T-helper 1 cell treated with Interleukin-12 subunit alpha and Interleukin-12 subunit beta and Interleukin-4 antibody, amounts not matched to agents 30 ng/mL and 1 ng/mL, for 36 hours (primary cell): ENCODE measurements around the gene DIP2C. TPM values are rescaled to one million over a fixed set of nuclear protein-coding genes. Genes with fewer than 3 reads are reported as not detected.
"Not testable (repeated sequence)": the region's sequence is repeated elsewhere in the genome, so short reads cannot be mapped to it uniquely, and the experiment has no call there.

Experiments
- intact Hi-C: fragments of 100-400 bp; cut with micrococcal nuclease; formaldehyde crosslinking; loops from one replicate; pipeline ENCODE4 v1.15.1; 2024
- total RNA-seq: library from RNA; stranded (reverse); gene quantifications from 2 replicates; pipeline ENCODE4 v1.2.3, GENCODE V29; 2022

The DIP2C gene
- total RNA-seq, 1 donor from 2014 or later: 2.8 TPM

- intact Hi-C loops: no loop called here
Measured at GRCh38 chr10:336247-336646, 353.2 kb downstream of the DIP2C start.

DNA sequence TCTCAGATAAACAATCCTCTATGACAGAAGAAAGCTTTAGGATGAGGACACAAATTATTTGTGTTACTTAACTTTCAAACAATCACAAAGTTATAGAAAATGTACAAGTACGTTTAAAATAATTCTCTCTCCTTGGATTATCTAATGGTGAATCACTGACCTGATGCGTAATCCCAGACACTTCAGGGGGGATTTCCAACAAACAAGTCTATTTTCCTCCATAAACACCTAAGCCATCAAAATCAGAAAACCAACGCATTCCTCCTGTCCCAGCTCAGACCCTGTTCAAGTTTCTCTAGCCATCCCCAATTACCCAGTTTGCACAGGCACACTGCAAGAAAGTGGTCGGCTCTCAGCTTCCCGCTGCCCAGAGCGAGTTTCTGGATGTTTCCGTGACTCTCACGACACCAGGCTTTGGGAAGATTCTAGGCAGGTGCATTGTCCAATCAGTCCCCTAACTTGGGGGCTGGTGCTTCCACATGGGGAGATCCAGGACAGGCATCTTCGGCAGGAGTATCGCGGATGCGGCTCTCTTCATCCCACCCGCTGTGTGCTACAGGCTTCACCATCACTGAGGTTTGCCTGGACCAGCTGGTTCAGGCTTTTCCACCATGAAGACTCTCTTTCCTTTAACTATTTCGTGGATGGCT, 354.2 kb downstream of the DIP2C start:
- intact Hi-C loops: no loop called here

- intact Hi-C loops: no loop called here
Measured at GRCh38 chr10:331186-331585, 358.3 kb downstream of the DIP2C start.

- intact Hi-C loops: no loop called here
Measured at GRCh38 chr10:329361-330099, 359.9 kb downstream of the DIP2C start.

DNA sequence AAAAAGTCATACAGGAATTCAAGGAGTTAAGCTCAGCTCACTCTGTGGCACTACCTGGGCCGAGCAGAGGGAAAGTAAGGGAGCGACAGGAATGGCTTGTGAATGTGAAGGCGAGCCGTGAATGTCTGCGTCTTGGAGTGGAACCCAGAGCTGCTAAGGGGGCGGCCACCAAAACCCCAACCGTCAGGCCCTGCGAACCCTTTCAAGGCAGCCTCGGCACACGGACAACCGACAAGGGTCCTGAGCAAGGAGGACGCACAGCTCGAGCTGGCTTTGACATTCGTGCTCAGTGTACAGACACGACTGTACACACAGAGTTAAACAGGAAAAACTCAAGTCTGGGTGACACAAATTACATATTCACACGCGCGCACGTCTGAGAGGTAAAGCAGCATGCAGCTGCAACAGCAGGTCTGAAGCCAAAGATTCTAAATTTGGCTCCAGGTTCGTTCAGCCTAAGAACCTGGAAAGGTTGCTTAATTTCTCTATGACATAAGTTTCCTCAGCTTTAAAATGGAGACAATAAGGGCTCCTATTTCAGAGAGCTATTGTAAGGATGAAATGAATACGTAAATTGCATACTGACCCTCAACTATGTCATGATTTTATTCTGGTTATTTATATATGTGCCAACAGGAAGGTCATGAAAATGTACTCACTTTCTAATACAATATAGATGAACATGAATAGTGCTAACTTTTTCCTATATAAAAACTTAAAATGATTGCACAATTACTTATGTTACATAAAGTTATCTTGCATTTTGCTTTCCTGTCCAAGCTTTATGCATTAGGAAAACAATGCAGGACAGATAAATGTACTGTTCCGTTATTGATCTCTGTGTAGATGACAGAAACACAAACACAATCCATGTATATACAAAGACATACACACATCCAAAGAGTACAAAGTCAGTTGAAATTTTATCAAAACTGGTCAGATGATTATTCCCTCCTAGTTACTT, 361.3 kb downstream of the DIP2C start:
- intact Hi-C loops: no loop called here

DNA sequence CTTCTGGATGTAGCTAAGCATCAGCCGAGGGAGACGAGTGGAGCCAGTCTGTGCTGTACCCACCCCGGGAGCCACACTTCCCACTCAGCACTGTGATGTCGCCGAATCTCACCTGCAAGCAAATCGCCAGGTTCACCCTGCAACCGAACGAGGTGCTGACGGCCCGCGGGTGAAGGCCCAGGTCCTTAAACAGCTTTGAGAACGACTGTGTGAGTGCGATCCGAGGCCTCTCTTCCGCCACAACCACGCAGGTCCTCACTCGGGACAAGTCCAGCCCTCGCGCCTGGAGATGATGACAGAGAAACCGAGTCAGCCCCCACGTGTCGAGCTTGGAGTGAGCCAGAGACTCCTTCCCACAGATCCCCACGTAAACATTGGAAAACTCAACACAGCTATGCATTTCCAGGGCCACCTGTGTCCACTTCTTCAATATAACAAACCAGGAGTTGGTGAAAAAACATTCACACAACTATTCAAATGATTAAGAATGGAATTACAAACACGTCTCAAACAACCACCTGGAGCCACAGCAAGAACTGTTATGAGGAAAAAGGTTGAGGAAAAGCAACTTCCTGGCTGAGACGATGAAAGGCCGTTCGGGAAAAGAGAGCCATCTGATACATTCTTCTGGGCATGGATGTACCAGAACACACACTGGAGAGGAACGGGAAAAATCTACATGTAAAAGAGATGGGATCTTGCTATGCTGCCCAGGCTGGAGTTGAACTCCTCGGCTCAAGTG, 362.4 kb downstream of the DIP2C start:
- intact Hi-C loops: no loop called here

DNA sequence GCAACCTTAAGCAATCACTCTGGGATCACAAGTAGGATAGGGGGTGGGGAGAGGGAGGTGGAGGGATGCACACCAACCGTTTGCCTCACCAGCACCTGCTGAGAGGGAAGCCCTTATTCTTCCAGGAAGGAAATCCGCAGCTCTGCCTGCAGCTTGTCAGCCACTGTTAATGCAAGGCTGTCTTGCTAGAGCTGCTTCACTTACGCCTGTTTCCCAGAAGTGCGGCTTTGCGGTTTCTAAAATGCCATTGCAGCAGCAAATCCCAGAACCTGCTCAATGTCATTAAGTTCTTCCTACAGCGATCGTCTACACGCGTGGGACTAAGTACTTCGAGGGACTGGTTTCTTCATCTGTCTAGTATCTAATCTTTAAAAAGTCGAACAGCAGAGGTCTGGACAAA, 363.1 kb downstream of the DIP2C start:
- intact Hi-C loops: no loop called here

DNA sequence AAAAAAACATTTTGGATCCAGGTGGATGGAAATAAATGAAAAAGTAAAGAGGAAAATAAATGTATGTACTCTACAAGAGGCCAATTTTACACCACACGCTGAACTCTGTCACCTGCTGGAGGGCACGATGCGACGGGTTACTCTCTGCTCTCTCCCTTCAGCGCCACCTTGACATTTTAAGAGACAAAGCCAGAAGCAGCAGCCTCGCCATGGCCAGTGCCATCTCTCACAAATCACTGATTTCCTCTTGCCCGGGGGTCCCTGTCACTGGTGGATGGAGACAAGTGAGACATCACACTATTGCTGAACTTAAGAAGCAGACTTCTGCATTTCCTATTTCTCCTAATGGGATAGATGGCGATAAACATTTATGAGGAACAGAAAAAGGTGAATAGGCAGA, 364.2 kb downstream of the DIP2C start:
- intact Hi-C loops: no loop called here

DNA sequence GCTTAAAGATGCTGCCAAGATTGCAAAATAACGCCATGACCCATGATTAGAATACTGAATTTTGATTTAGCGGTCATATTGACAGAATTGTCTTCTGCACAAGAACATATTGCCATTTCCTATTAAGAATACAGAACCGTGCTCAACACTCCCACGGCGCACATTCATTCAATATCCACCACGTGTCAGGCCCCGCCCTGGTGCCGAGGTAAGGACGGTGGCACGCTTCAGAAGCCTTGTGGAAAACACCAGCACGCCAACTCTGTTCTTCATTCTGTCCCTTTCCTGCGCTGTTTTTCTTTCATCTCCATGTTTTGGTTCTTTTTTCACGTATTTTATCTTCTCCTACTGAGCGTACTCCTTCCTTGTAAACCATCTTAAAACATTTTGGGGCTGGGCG, 364.9 kb downstream of the DIP2C start:
- intact Hi-C loops: no loop called here

- intact Hi-C loops: no loop called here
Measured at GRCh38 chr10:323651-324293, 365.7 kb downstream of the DIP2C start.

- intact Hi-C loops: not testable (repeated sequence)
Measured at GRCh38 chr10:323046-323445, 366.4 kb downstream of the DIP2C start.

DNA sequence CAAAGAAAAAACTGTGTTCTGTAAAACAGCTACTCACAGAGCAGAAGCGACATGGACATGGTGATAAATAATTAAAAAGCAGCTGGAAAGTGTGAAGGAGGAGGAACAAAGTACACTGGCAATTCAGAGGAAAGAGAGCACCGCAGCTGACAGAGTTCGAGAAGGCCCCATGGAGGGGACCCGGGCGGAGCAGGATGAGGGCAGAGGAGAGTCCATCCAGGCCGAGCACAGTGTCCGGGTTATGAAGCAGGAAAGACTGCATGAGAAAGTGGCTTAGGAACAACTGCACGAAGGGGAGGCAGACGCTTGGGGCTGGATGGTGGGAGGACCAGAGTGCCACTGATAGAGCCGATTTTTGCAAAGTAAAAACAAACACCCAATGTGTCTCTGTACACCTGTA, 368.7 kb downstream of the DIP2C start:
- intact Hi-C loops: no loop called here

- intact Hi-C loops: no loop called here
Measured at GRCh38 chr10:317926-318325, 371.5 kb downstream of the DIP2C start.

GRCh38 chr10:317271-317769, 372.1 kb downstream of the DIP2C start:
- intact Hi-C loops: no loop called here

DNA sequence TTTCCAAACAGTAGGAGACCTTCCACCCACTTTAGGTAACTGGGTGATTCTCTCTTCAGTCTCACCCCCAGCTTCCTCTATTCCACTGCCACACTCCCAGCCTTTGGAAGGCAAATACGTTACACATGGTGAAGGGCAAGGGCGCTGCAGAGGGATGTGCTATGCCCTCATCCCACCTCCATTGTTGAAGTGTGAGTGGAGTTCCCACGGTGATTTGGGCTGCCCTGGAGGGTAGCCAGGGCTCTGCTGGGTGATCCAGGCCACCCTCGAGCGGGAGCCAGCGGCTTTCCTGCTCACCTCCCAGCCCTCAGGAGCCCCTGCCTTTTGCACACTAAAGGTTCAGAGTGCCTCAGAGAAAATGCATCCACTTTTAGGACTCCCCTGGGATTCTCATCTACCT, 373.1 kb downstream of the DIP2C start:
- intact Hi-C loops: no loop called here

- intact Hi-C loops: no loop called here
Measured at GRCh38 chr10:314871-315270, 374.6 kb downstream of the DIP2C start.

GRCh38 chr10:314381-314780, 375.1 kb downstream of the DIP2C start:
- intact Hi-C loops: no loop called here

DNA sequence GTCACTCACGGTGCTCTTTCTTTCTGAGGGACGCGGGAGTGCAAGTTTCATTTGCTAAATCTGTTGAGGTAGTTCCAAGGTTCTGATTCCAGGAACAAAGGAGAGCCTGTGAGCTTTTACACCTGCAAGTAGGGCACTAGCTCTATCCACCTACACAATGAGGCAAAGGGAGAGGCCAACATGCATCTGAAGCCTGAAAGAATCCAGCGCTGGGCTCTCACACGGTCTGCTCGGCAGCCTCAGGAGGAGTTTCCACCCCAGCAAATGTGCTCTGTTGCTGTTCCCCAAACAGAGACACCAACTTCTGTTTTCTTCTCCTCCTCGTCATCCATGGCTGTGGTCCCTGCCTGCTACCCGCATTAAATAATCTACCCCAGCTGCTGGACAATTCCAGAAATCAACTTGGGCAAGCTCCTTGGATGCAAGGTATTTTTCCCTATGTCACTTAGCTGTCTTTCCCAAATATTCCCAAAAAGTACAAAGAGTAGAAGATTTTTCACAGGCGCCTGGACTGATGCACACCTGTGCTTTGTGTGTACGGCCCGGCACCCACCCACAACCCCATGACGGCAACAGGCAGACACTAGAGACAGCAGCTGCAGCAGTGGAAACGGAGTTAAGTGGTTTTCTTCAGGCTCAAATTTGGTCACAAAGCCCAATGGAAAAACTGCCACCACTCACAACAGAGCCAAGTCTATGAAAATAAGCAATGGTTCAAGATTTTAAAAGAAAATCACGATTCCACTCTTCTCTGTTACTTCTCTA, 377.4 kb downstream of the DIP2C start:
- intact Hi-C loops: no loop called here

DNA sequence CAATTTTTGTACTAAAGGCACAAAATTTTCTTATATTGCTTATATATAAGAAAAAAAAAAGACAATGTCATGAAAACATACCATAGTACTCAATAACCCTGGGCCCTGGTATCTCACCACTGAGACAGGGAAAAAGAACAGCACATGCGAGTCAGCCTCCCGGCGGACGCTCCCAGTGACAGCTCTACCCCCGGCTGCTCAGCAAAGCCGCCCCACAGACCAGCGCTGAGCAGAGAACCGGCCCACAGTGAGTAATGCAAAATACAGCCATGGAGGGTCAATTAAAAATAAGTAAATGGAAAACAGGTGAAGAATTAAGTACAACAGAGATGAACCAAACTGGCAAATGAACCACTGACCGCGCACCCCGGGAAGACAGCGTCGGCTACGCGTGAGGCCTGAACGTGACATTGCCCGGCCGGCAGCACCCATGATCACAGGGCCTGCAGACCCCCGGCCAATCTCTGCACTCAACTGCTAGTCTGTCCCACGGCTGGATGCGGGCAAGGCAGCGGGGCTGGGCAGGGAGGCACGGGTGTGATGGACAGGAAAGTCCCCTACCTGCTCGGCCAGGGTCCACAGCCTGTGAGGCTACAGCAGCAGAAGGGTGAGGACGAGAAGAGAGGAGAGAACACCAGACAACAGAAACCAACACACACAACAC, 378.4 kb downstream of the DIP2C start:
- intact Hi-C loops: no loop called here
